Measurements from ENCODE around the gene ERICH3. TPM values are rescaled to one million over a fixed set of nuclear protein-coding genes. Genes with fewer than 3 reads are reported as not detected.

The ERICH3 gene
- total RNA-seq, 4 donors from 2014 or later, result 0.13 to 2.5 TPM; not detected in 2

- Histone ChIP-seq H3K36me3 (no peaks in the 10 kb centered on the region), H3K9me3 (no peaks in the 10 kb centered on the region), H3K4me3 (no peak overlapping the region), H3K4me1 (no peaks in the 10 kb centered on the region), H3K27ac (no peak overlapping the region), H3K27me3 (no peaks in the 10 kb centered on the region)
- TF ChIP-seq POLR2A (IDR thresholded peaks at IDR 0.05), result no peak
- TF ChIP-seq, protein P1, sequence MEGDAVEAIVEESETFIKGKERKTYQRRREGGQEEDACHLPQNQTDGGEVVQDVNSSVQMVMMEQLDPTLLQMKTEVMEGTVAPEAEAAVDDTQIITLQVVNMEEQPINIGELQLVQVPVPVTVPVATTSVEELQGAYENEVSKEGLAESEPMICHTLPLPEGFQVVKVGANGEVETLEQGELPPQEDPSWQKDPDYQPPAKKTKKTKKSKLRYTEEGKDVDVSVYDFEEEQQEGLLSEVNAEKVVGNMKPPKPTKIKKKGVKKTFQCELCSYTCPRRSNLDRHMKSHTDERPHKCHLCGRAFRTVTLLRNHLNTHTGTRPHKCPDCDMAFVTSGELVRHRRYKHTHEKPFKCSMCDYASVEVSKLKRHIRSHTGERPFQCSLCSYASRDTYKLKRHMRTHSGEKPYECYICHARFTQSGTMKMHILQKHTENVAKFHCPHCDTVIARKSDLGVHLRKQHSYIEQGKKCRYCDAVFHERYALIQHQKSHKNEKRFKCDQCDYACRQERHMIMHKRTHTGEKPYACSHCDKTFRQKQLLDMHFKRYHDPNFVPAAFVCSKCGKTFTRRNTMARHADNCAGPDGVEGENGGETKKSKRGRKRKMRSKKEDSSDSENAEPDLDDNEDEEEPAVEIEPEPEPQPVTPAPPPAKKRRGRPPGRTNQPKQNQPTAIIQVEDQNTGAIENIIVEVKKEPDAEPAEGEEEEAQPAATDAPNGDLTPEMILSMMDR (IDR thresholded peaks at IDR 0.05), result no peak
- no peak for DNase-seq
Measured at GRCh38 chr1:74571493-74571800, 102.1 kb downstream of the ERICH3 start.

DNA sequence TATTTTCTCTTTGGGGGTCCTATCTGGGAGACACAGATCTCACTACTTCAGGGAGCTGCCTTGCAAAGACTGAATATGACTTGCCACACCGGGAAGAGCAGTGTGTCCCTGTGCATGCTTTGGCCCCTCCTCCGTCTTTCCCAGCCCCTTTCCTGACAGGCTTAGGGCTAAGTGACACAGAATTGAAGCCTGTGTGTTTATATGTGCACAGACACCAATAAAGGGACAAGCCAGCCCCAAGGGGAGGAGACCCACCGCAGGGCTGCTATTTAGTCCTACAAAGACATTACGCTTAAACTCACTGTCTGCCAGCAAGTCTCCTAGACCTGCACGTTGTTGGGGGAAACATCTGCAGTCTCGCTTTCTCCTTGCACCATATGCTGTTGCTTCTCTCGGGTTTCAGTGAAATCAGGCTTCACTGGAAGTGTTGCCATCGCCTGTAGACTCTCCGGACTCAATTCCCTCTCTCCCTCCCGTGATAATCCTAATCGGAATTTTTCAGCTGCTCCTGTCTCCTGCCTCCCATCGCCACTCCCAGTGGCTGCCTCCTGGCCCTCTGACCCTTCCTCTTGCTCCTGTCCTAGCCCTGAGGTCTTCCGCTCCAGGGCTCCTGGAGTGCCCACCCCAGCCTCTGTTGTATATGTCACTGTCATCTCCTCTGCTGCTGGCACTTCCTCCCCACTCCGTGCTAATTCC lies 102.6 kb downstream of the ERICH3 start:
- Histone ChIP-seq H3K27ac (no peak overlapping the region), H3K27me3 (no peaks in the 10 kb centered on the region), H3K9me3 (no peaks in the 10 kb centered on the region), H3K4me1 (no peaks in the 10 kb centered on the region), H3K4me3 (no peak overlapping the region), H3K36me3 (no peaks in the 10 kb centered on the region)
- no peak for DNase-seq
- TF ChIP-seq, protein P1 (IDR thresholded peaks at IDR 0.05), result no peak

GRCh38 chr1:74549932-74550331 lies 123.7 kb downstream of the ERICH3 start:
- Histone ChIP-seq H3K9me3 (no peaks in the 10 kb centered on the region), H3K36me3 (no peaks in the 10 kb centered on the region), H3K4me3 (no peak overlapping the region), H3K27me3 (no peaks in the 10 kb centered on the region), H3K27ac (no peak overlapping the region), H3K4me1 (no peaks in the 10 kb centered on the region)
- no peak for DNase-seq
- TF ChIP-seq POLR2A (IDR thresholded peaks at IDR 0.05), result no peak
- TF ChIP-seq, protein P1 (IDR thresholded peaks at IDR 0.05), result no peak

- TF ChIP-seq POLR2A (IDR thresholded peaks at IDR 0.05), result no peak
- TF ChIP-seq, protein P1 (IDR thresholded peaks at IDR 0.05), result no peak
- no peak for DNase-seq
- Histone ChIP-seq H3K4me3 (no peak overlapping the region), H3K27ac (no peak overlapping the region), H3K36me3 (no peaks in the 10 kb centered on the region), H3K9me3 (no peaks in the 10 kb centered on the region), H3K27me3 (no peaks in the 10 kb centered on the region), H3K4me1 (no peaks in the 10 kb centered on the region)
Measured at GRCh38 chr1:74548961-74549750, 124.4 kb downstream of the ERICH3 start.

DNA sequence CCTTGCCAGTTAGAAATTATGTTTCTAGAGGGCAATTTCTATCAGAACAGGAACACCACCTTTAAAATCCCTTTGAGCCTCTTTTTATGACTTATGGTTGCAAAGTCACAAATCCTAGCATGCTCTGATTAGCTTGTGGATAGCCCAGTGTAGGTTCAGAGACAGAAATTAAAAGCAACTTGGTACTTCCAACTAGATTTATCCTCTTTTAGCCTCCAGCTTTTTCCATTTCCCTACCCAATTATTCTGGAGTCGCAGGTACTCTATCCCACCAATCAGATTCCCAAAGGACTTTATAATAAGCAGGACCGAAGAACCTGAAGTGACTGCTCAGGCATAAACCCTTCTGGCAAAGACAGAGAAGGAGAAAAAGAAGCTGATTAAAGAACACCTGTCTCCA lies 127.8 kb downstream of the ERICH3 start:
- Histone ChIP-seq H3K27ac (no peak overlapping the region), H3K36me3 (no peaks in the 10 kb centered on the region), H3K27me3 (no peaks in the 10 kb centered on the region), H3K9me3 (no peaks in the 10 kb centered on the region), H3K4me3 (no peak overlapping the region), H3K4me1 (no peaks in the 10 kb centered on the region)
- TF ChIP-seq, protein P1 (IDR thresholded peaks at IDR 0.05), result no peak
- no peak for TF ChIP-seq POLR2A (IDR thresholded peaks at IDR 0.05)
- DNase-seq, result no peak
